HG02973 (cell line): ENCODE measurements around the gene FXYD6.
"Not testable (repeated sequence)": the region's sequence is repeated elsewhere in the genome, so short reads cannot be mapped to it uniquely, and the experiment has no call there.

ENCODE experiments used
- ATAC-seq: cut with Tn5 transposase; IDR thresholded peaks from one replicate; pipeline ENCODE4 v1.9.1; 2021; ENCODE audit warnings: moderate library complexity; ENCODE audit not compliant: unreplicated experiment

The FXYD6 gene, protein sequence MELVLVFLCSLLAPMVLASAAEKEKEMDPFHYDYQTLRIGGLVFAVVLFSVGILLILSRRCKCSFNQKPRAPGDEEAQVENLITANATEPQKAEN

GRCh38 chr11:117876341-117877119 lies at the start of gene FXYD6:
Gene FXYD6 (minus strand): TSS chr11:117876658. CDS start chr11:117842776, 33,882 bp downstream.
- ATAC-seq = no peak

GRCh38 chr11:117926166-117926565 lies 49.7 kb upstream of the FXYD6 start:
- not testable (repeated sequence) for ATAC-seq

DNA sequence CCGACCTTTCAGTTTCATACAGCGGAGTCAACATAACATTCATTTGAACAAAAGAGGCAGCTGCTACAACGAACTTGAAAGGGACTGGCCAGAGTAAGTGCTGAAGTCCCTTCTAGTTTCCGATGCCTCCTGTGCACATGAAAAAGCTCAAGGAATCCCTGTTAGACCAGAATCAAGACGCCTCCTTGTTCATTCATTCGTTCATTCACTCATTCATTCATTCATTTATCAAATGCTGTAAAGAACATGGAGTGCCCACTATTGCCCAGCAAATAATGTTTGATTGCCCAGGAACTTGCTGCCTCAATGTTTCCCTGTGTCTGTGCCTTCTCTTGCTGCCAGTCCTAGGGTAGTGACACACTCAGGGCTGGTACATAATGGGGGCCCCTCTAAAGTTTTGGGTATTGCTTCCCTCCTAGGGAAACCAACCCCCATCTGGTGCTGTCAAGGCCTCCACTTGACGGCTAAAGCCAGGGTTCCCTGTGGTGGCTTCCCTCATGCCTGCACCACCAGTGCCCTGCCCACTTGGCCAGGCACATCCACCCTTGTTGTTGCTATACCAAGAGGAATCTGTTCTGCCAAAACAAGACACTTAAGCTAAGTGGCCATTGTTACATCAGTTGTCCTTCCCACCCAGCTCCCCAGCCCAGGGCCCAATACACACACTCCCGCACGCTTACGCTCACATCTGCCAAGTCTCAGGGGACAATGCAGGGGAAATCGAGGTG lies 48.9 kb upstream of the FXYD6 start:
- ATAC-seq = no peak

GRCh38 chr11:117924631-117925170 lies 48.2 kb upstream of the FXYD6 start:
- ATAC-seq = no peak

- ATAC-seq = no peak
These were observed 47.3 kb upstream of the FXYD6 start for GRCh38 chr11:117923773-117924172.

- no peak for ATAC-seq
These were observed 46.8 kb upstream of the FXYD6 start for GRCh38 chr11:117923275-117923674.

GRCh38 chr11:117921893-117922292 lies 45.4 kb upstream of the FXYD6 start:
- no peak for ATAC-seq

GRCh38 chr11:117921456-117921855 lies 45.0 kb upstream of the FXYD6 start:
- no peak for ATAC-seq

DNA sequence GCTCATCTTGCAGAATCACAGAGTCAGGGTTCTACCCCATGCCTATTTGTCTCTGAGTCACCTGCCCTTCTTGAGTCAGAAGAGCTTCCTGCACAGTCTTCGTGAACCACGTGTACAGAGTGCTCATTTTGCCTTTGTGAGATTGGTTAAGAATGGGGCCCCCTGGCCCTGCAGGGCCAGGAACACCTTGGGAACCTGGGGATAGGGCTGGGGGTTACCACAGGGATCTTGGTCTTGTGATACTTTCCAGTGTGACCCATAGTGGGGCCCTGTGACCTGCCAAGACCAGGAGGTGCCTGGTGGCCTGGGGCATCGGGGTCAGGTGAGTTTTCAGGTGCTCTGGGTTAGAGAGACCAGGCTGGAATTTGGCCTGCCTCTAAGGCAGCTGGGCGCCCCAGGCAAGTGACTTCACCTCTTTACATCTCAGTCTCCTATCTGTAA lies 43.3 kb upstream of the FXYD6 start:
- no peak for ATAC-seq

GRCh38 chr11:117919341-117919740 lies 42.9 kb upstream of the FXYD6 start:
- no peak for ATAC-seq

DNA sequence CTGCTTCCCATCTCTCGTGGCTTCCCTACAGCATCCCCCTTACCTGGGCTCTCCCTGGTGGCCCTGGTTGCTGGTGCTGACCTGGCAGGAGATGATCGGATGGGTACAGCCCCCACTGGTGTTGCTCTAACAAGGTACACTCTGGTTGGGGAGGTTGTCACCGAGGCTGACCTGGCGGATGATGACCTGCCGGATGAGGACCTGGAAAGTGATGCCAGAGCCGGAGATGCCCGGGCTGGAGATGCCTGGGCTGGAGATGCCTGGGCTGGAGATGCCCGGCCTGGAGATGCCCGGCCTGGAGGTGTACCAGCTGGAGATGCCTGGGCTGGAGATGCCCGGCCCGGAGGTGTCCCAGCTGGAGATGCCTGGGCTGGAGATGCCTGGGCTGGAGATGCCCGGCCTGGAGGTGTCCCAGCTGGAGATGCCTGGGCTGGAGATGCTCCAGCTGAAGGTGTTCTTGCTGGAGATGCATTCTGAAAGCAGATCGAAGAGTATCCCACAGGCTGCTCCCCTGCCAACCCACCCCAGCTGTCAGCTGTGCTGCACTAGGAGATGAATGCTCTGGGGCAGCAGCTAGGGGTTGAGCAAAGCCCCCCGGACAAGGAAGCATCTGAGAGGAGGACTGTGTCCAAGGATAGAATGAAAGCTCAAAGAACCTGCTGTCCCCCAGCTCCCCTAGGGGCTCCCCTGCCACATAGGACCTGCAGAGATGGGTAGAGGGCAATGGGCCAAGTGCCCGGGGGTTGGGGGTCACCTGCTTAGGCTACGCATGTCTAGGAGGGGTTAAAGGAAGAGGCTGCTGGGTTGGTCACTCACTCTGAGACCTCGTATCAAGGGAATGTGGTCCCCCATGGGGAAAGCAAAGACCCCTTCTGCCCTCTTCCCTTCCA lies 42.2 kb upstream of the FXYD6 start:
- no peak for ATAC-seq

GRCh38 chr11:117917591-117918151 lies 41.2 kb upstream of the FXYD6 start:
- no peak for ATAC-seq

- ATAC-seq = no peak
These were observed 40.5 kb upstream of the FXYD6 start for GRCh38 chr11:117916956-117917355.

DNA sequence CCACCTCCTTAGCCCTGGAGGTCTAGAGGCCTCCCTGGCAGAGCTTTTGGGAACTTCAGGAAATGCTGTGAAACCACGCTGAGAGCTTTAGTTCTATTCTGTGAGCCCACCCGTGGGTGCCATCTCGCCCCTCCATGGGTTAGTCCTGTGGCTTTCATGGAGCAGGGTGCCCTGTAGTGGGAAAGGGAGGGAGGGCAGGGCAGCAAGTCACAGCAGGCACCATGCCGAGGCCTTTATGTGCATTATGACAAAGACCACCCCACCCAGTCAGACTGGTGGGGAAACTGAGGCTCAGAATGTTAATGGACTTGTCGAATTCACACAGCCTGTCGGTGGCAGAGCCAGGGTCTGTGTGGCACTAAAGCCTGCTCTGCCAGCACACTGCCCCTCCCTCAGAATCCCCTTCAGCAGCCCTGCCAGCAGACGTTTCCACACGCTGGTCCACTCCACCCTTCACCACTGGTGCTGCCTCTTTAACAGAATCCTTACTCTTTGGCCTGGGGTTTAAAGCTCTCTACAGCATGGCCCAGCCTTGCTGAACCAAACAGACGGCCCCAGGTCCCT lies 39.3 kb upstream of the FXYD6 start:
- ATAC-seq = no peak

DNA sequence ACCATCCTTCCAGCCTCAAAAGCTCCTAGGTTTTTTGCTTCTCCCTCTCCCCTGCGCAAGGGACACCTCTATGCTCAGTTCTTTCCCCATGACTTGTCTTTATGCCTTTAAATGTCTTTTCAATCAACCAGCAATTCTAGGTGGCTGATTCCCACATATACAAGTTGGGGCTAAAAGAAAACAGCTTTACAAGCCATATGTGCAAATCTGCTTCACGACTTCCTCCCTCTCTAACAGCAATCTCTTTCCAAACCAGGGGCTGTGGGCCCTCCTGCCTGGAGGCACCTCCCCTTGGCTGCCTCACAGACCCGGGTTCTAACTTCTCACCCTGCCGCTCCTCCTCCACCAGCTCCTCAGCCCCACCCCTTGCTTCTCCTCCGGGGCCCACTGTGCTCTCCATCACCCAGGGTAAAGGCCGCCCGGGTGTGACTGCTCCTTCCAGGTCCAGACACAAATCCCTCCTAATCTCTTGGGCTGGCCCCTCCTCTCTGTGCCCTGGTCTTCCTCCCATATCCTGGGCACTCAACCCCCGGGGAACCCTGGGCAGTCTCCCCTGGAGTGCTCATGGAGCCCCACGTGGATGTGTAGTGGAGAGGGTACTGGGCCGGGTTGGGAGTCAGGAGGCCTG lies 38.6 kb upstream of the FXYD6 start:
- ATAC-seq = no peak

DNA sequence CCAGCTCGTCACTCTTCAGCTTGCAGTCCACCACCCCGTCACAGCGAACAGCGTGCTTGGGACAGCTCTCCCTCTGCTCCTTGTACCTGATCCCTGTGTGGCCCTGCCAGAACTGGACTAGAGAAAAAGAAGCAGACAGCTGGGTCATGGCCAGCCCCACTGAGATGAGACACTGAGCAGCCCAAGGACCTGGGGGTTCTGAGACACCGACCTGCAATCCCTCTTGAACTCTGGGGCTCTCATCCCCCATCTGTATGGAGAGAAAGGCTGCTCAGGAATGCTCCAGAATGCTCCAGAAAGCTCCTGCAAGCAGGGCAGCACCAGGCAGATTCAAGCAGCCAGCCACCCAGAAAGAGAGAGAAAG lies 37.9 kb upstream of the FXYD6 start:
- no peak for ATAC-seq

GRCh38 chr11:117913736-117914397 lies 37.4 kb upstream of the FXYD6 start:
- no peak for ATAC-seq

- no peak for ATAC-seq
These were observed 36.0 kb upstream of the FXYD6 start for GRCh38 chr11:117912497-117912896.

GRCh38 chr11:117911694-117912093 lies 35.2 kb upstream of the FXYD6 start:
- no peak for ATAC-seq
